HEK293 (cell line): ENCODE results near the gene RSRC1.

Experiments used
- FEZF1 ChIP-seq: fragments of 450-650 bp; formaldehyde crosslinking; IDR thresholded peaks from 2 replicates; pipeline ENCODE4 v1.5.1; 2016; ENCODE audit warnings: missing biosample characterization, missing genetic modification characterization
- GLIS1 ChIP-seq: fragments of 450-650 bp; formaldehyde crosslinking; IDR thresholded peaks from 2 replicates; pipeline ENCODE4 v1.5.1; 2016; ENCODE audit warnings: missing biosample characterization, missing genetic modification characterization
- HOXD13 ChIP-seq: sonication (generic); formaldehyde crosslinking; IDR thresholded peaks from 2 replicates; pipeline ENCODE4 v1.8.0; 2022; ENCODE audit warnings: missing genetic modification reagents, borderline replicate concordance
- PRDM2 ChIP-seq: fragments of 450-650 bp; formaldehyde crosslinking; IDR thresholded peaks from 2 replicates; pipeline ENCODE4 v1.5.1; 2016; ENCODE audit warnings: missing biosample characterization, missing genetic modification characterization, borderline replicate concordance
- SCRT2 ChIP-seq: fragments of 450-650 bp; formaldehyde crosslinking; IDR thresholded peaks from 2 replicates; pipeline ENCODE4 v1.5.1; 2016; ENCODE audit warnings: missing biosample characterization, missing genetic modification characterization
- SP7 ChIP-seq: fragments of 450-650 bp; formaldehyde crosslinking; IDR thresholded peaks from 2 replicates; pipeline ENCODE4 v1.5.1; 2016; ENCODE audit warnings: missing biosample characterization, missing genetic modification characterization
- ZBTB11 ChIP-seq: fragments of 450-650 bp; formaldehyde crosslinking; conservative IDR thresholded peaks from 2 replicates; pipeline ENCODE4 v1.5.1; 2016; ENCODE audit warnings: low read depth, missing biosample characterization, missing genetic modification characterization
- ZBTB6 ChIP-seq: fragments of 450-650 bp; formaldehyde crosslinking; IDR thresholded peaks from 2 replicates; pipeline ENCODE4 v1.5.1; 2017; ENCODE audit warnings: missing biosample characterization, missing genetic modification characterization
- ZIC2 ChIP-seq: fragments of 450-650 bp; formaldehyde crosslinking; IDR thresholded peaks from 2 replicates; pipeline ENCODE4 v1.5.1; 2016; ENCODE audit warnings: missing biosample characterization, missing genetic modification characterization
- ZNF132 ChIP-seq: fragments of 450-650 bp; formaldehyde crosslinking; IDR thresholded peaks from 2 replicates; pipeline ENCODE4 v1.5.1; 2017; ENCODE audit warnings: missing biosample characterization, missing genetic modification characterization, borderline replicate concordance
- ZNF157 ChIP-seq: fragments of 450-650 bp; formaldehyde crosslinking; IDR thresholded peaks from 2 replicates; pipeline ENCODE4 v1.5.1; 2016; ENCODE audit warnings: missing biosample characterization, missing genetic modification characterization
- ZNF16 ChIP-seq: fragments of 450-650 bp; formaldehyde crosslinking; IDR thresholded peaks from 2 replicates; pipeline ENCODE4 v1.5.1; 2016; ENCODE audit warnings: low read depth, missing biosample characterization, missing genetic modification characterization
- ZNF184 ChIP-seq: fragments of 450-650 bp; IDR thresholded peaks from 2 replicates; pipeline ENCODE4 v1.5.1; 2018; ENCODE audit warnings: missing biosample characterization, mild to moderate bottlenecking, missing genetic modification characterization
- ZNF248 ChIP-seq: fragments of 450-650 bp; formaldehyde crosslinking; IDR thresholded peaks from 2 replicates; pipeline ENCODE4 v1.5.1; 2017; ENCODE audit warnings: missing biosample characterization, missing genetic modification characterization
- ZNF274 ChIP-seq, 2 experiments: fragments of 200-500 bp in 1 of 2; fragments of 450-650 bp in 1 of 2; sonication (Bioruptor generic) in 1 of 2; formaldehyde crosslinking in 1 of 2; IDR thresholded peaks; 2 replicates each; pipeline versions ENCODE4 v1.5.1 to v1.6.1; 2014 to 2016; ENCODE audit warnings: borderline replicate concordance in 1 of 2, inconsistent platforms in 1 of 2, low read length in 1 of 2, missing biosample characterization in 1 of 2, missing genetic modification characterization in 1 of 2
- ZNF280D ChIP-seq: fragments of 450-650 bp; formaldehyde crosslinking; IDR thresholded peaks from 2 replicates; pipeline ENCODE4 v1.5.1; 2016; ENCODE audit warnings: missing biosample characterization, missing genetic modification characterization
- ZNF350 ChIP-seq: fragments of 450-650 bp; formaldehyde crosslinking; IDR thresholded peaks from 2 replicates; pipeline ENCODE4 v1.5.0; 2017; ENCODE audit warnings: missing biosample characterization, mild to moderate bottlenecking, missing genetic modification characterization
- ZNF391 ChIP-seq: fragments of 450-650 bp; formaldehyde crosslinking; IDR thresholded peaks from 2 replicates; pipeline ENCODE4 v1.5.1; 2016; ENCODE audit warnings: low read depth, missing biosample characterization, missing genetic modification characterization, borderline replicate concordance
- ZNF394 ChIP-seq: fragments of 450-650 bp; formaldehyde crosslinking; IDR thresholded peaks from 2 replicates; pipeline ENCODE4 v1.5.1; 2016; ENCODE audit warnings: missing biosample characterization, missing genetic modification characterization, mild to moderate bottlenecking, moderate library complexity, borderline replicate concordance
- ZNF521 ChIP-seq: fragments of 450-650 bp; formaldehyde crosslinking; IDR thresholded peaks from 2 replicates; pipeline ENCODE4 v1.5.1; 2017; ENCODE audit warnings: missing biosample characterization, mild to moderate bottlenecking, missing genetic modification characterization
- ZNF530 ChIP-seq: fragments of 450-650 bp; formaldehyde crosslinking; IDR thresholded peaks from 2 replicates; pipeline ENCODE4 v1.5.1; 2016; ENCODE audit warnings: low read depth, missing biosample characterization, missing genetic modification characterization
- ZNF548 ChIP-seq: fragments of 450-650 bp; formaldehyde crosslinking; IDR thresholded peaks from 2 replicates; pipeline ENCODE4 v1.5.1; 2016; ENCODE audit warnings: missing biosample characterization, missing genetic modification characterization
- ZNF629 ChIP-seq: fragments of 450-650 bp; formaldehyde crosslinking; IDR thresholded peaks from 2 replicates; pipeline ENCODE4 v1.5.1; 2017; ENCODE audit warnings: missing biosample characterization, missing genetic modification characterization
- ZNF768 ChIP-seq: fragments of 450-650 bp; formaldehyde crosslinking; IDR thresholded peaks from 2 replicates; pipeline ENCODE4 v1.5.1; 2018; ENCODE audit warnings: missing biosample characterization, mild to moderate bottlenecking, missing genetic modification characterization
- ZNF830 ChIP-seq: fragments of 450-650 bp; IDR thresholded peaks from 2 replicates; pipeline ENCODE4 v1.5.0; 2018; ENCODE audit warnings: missing biosample characterization, missing genetic modification characterization, low read depth, mild to moderate bottlenecking, moderate library complexity
- ZNF843 ChIP-seq: fragments of 450-650 bp; formaldehyde crosslinking; IDR thresholded peaks from 2 replicates; pipeline ENCODE4 v1.5.1; 2016; ENCODE audit warnings: missing biosample characterization, missing genetic modification characterization

Gene RSRC1

GRCh38 chr3:158167737-158168557 is 58.1 kb downstream of the RSRC1 start (continued):
- no peak for TF ChIP-seq ZNF248 (tag by site-specific recombination)
- TF ChIP-seq ZNF391 (tag by site-specific recombination), result no peak
- TF ChIP-seq ZNF530, result no peak
- TF ChIP-seq ZNF394, result peak; percentile 88
- no peak for TF ChIP-seq ZBTB6 (tag by site-specific recombination)
- peak; percentile 99 for TF ChIP-seq FEZF1 (tag by site-specific recombination)
- 0 out of 2 replicates have a peak, but pooled peaks have one; percentile 53 for TF ChIP-seq HOXD13 (CRISPR knock-in tag)
- peak; percentile 92; the same call in 1 of the 2 replicates for TF ChIP-seq SP7 (tag by site-specific recombination)
- TF ChIP-seq ZNF132 (tag by site-specific recombination), result no peak
- no peak for TF ChIP-seq ZNF521 (tag by site-specific recombination)
- TF ChIP-seq ZNF280D, result no peak
- peak; percentile 62 for TF ChIP-seq GLIS1 (tag by site-specific recombination)
- TF ChIP-seq ZNF768 (tag by site-specific recombination), result no peak
- no peak for TF ChIP-seq ZNF274 (IDR thresholded peaks at IDR 0.05; ENCODE audit: low read length)
- no peak for TF ChIP-seq ZNF274 (tag by site-specific recombination; IDR thresholded peaks at IDR 0.05; ENCODE audit: borderline replicate concordance)
- no peak for TF ChIP-seq ZNF16 (tag by site-specific recombination)
- no peak for TF ChIP-seq ZNF830 (tag by site-specific recombination)
- TF ChIP-seq ZNF843 (tag by site-specific recombination), result peak; percentile 89
- TF ChIP-seq ZNF629 (tag by site-specific recombination), result peak; percentile 90
- no peak for TF ChIP-seq PRDM2 (tag by site-specific recombination)
- no peak for TF ChIP-seq ZBTB11
- no peak for TF ChIP-seq ZIC2 (tag by site-specific recombination)
- TF ChIP-seq ZNF184 (tag by site-specific recombination), result no peak
- no peak for TF ChIP-seq ZNF350 (tag by site-specific recombination)
- TF ChIP-seq ZNF157, result no peak
- TF ChIP-seq ZNF548, result no peak
- TF ChIP-seq SCRT2, result peak; percentile 48; the same call in 1 of the 2 replicates
